ENCODE data around the gene THEM4.

DNA sequence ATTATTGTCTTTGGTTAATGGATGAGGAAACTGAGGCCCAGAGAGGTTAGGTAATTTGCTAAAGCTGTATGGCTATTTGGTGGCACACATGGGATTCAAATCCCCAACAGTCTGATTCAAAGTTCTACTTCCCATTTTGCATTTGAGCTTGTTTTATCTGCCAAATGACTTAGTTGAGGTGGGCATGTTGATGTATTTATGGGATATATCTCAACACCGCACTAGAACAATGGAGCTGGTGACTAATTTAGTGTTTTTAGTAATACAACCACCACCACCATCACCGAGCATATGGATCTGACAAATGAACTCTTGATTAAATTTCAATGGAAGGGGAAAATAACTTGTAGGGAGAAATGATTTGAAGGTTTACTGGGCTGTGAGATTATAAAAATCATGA lies 26.8 kb downstream of the THEM4 start:
- TF ChIP-seq, protein P1, sequence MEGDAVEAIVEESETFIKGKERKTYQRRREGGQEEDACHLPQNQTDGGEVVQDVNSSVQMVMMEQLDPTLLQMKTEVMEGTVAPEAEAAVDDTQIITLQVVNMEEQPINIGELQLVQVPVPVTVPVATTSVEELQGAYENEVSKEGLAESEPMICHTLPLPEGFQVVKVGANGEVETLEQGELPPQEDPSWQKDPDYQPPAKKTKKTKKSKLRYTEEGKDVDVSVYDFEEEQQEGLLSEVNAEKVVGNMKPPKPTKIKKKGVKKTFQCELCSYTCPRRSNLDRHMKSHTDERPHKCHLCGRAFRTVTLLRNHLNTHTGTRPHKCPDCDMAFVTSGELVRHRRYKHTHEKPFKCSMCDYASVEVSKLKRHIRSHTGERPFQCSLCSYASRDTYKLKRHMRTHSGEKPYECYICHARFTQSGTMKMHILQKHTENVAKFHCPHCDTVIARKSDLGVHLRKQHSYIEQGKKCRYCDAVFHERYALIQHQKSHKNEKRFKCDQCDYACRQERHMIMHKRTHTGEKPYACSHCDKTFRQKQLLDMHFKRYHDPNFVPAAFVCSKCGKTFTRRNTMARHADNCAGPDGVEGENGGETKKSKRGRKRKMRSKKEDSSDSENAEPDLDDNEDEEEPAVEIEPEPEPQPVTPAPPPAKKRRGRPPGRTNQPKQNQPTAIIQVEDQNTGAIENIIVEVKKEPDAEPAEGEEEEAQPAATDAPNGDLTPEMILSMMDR (IDR thresholded peaks at IDR 0.05; ENCODE audit: poor library complexity): no peak
- TF ChIP-seq EZH2 (IDR thresholded peaks at IDR 0.05; ENCODE audit: borderline replicate concordance) (no peak), EZH2phosphoT487 (IDR thresholded peaks at IDR 0.05; ENCODE audit: low read depth, severe bottlenecking, unreplicated experiment) (no peak)

Measured in hepatocyte (in vitro differentiated cells).